Panc1 (cell line): Measurements from ENCODE around the gene ELOVL2. TPM values are rescaled to one million over a fixed set of nuclear protein-coding genes. Genes with fewer than 3 reads are reported as not detected.

Source experiments
- ATAC-seq: fragments of 200-7000 bp; cut with Tn5 transposase; 2 replicates; pipeline ENCODE4 v1.9.1; 2020; ENCODE audit warnings: mild to moderate bottlenecking, moderate library complexity
- BruUV-seq: library from RNA; stranded (reverse); fragments of 400-500 nt; replicated peaks from 2 replicates; lab custom pipeline; 2021; lab: Mats Ljungman, UMichigan
- CTCF ChIA-PET: fragments of 300-600 bp; sonication (Branson Sonifier 250); formaldehyde crosslinking; loops from one replicate; lab custom pipeline; 2022; ENCODE audit warnings: antibody characterized with exemption; lab: Charles Lee
- POLR2A ChIA-PET: fragments of 300-600 bp; sonication (Branson Sonifier 250); formaldehyde crosslinking; loops from one replicate; lab custom pipeline; 2022; ENCODE audit warnings: antibody characterized with exemption; lab: Charles Lee
- DNase-seq: peaks from one replicate; pipeline ENCODE4 v3.0.0-alpha.2; 2010; ENCODE audit warnings: low read depth, low spot score
- H3K27ac ChIP-seq: 2 replicates; pipeline ENCODE4 v1.5.1; 2011; ENCODE audit warnings: mild to moderate bottlenecking, low read length, inconsistent platforms
- H3K27me3 ChIP-seq: fragments of 200-500 bp; sonication (Bioruptor generic); 2 replicates; pipeline ENCODE4 v1.6.0; 2014; ENCODE audit warnings: low read length, inconsistent platforms; ENCODE audit not compliant: control insufficient read depth, insufficient read depth
- H3K36me3 ChIP-seq: fragments of 200-500 bp; sonication (Bioruptor generic); 2 replicates; pipeline ENCODE4 v1.5.1; 2014; ENCODE audit warnings: inconsistent platforms, mild to moderate bottlenecking, low read length, moderate library complexity; ENCODE audit not compliant: control insufficient read depth, insufficient read depth
- H3K4me1 ChIP-seq: 2 replicates; pipeline ENCODE4 v1.5.1; 2011; ENCODE audit warnings: inconsistent platforms, mild to moderate bottlenecking, low read length, moderate library complexity; ENCODE audit not compliant: control insufficient read depth, insufficient read depth
- H3K4me3 ChIP-seq, 2 experiments: 2 replicates each; pipeline ENCODE4 v1.5.1; 2011 to 2012; ENCODE audit warnings: low read depth in 2 of 2, low read length in 2 of 2, mild to moderate bottlenecking in 2 of 2, inconsistent platforms in 1 of 2, moderate library complexity in 1 of 2
- H3K9me3 ChIP-seq: fragments of 200-500 bp; sonication (Bioruptor generic); 2 replicates; pipeline ENCODE4 v1.5.1; 2014; ENCODE audit warnings: low read depth, mild to moderate bottlenecking, inconsistent platforms, low read length, moderate library complexity; ENCODE audit not compliant: control insufficient read depth, insufficient read depth
- POLR2AphosphoS5 ChIP-seq: IDR thresholded peaks from 2 replicates; pipeline ENCODE4 v1.6.1; 2012; ENCODE audit warnings: mild to moderate bottlenecking, low read depth, low read length, moderate library complexity
- SIN3A ChIP-seq: IDR thresholded peaks from 2 replicates; pipeline ENCODE4 v1.6.1; 2012; ENCODE audit warnings: low read depth, mild to moderate bottlenecking, low read length, moderate library complexity, borderline replicate concordance; ENCODE audit not compliant: insufficient read depth
- TCF7L2 ChIP-seq: IDR thresholded peaks from 2 replicates; pipeline ENCODE4 v1.6.1; 2011; ENCODE audit warnings: mild to moderate bottlenecking, low read depth, low read length, inconsistent platforms
- in situ Hi-C: cut with HindIII; loops from 2 replicates; pipeline ENCODE4 v1.10.0; 2016; ENCODE audit warnings: low sequenced_read_pairs, low pct_unique_long_range_greater_than_20kb
- intact Hi-C: fragments of 100-400 bp; cut with micrococcal nuclease; formaldehyde crosslinking; loops from one replicate; pipeline ENCODE4 v1.10.0; 2022; ENCODE audit not compliant: unreplicated experiment
- total RNA-seq: library from RNA; stranded (reverse); gene quantifications from one replicate; pipeline ENCODE4 v1.2.1, GENCODE V29; 2021; ENCODE audit not compliant: unreplicated experiment
- TF ChIP-seq, protein P1 (sequence below): fragments of 450-650 bp; IDR thresholded peaks from 2 replicates; pipeline ENCODE4 v1.5.1; 2017; ENCODE audit warnings: mild to moderate bottlenecking
- TF ChIP-seq, protein P2 (sequence below), 2 experiments: IDR thresholded peaks; 2 replicates each; pipeline ENCODE4 v1.6.1; 2011 to 2012; ENCODE audit warnings: low read depth in 2 of 2, control low read depth in 1 of 2, low read length in 1 of 2, mild to moderate bottlenecking in 1 of 2, moderate library complexity in 1 of 2; ENCODE audit not compliant: insufficient read depth in 1 of 2

Gene ELOVL2
- total RNA-seq, 1 experiment from 2014 or later, result 27.8 TPM

DNA sequence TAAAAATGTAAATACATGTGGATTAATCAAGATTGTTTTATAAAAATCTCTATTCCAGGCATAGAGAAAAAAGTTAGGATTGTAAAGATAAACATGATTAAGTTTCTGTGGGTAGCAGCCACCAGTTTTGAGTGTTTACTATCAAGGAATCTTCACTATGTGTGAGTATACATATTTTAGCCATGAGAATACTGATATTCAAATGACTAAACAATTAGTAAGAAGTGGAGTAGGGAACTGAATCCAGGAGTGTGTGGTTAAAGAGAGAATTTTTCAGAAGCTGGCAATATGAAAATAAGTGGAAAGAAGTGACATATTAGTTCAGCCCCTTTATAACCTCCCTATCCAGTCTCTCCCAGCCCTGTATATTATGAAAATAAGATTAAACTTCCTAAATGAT, 10.3 kb downstream of the ELOVL2 start:
- intact Hi-C loops (no loop called here), in situ Hi-C loops (no loop called here)
- H3K4me3 ChIP-seq, result no peak overlapping the region
- TF ChIP-seq SIN3A, result no peak
- H3K27ac ChIP-seq, result no peak overlapping the region
- DNase-seq (no peak), ATAC-seq (peak; percentile 73)
- POLR2A ChIA-PET, result interaction anchor here (0.7 kb wide), 1 partner anchor 22 kb away, joined by 4 read pairs; no protein-coding TSS in a partner anchor
- BruUV-seq, result no TSS peak
- CTCF ChIA-PET, result no interaction called here
- no peaks in the 10 kb centered on the region for H3K9me3 ChIP-seq
- no peaks in the 10 kb centered on the region for H3K27me3 ChIP-seq
- peaks cover 22% of the 10 kb centered on the region for H3K4me1 ChIP-seq
- no peaks in the 10 kb centered on the region for H3K36me3 ChIP-seq

DNA sequence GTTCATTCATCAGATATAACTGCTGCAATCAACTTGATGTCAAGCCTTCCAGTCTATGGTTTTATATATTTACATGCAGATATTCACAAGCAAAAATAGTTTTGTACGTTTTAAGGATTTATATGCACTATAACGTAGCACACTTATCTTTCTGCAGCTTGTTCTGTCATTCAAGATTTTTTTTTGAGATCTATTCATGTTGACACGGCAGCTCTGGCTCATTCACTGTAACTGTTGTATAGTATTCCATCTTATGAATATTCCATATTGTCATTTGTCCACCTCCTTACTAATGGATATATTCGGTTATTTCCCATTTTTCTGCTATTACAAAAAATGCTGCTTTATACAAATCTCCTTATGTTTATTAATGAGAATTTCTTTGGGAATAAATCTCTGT, 13.2 kb downstream of the ELOVL2 start:
- intact Hi-C loops (no loop called here), in situ Hi-C loops (no loop called here)
- ATAC-seq, result no peak
- no peak for DNase-seq
- ChIA-PET POLR2A (no interaction called here), CTCF (no interaction called here)
- TF ChIP-seq TCF7L2 (no peak), SIN3A (no peak), POLR2AphosphoS5 (no peak)
- TF ChIP-seq, protein P1, sequence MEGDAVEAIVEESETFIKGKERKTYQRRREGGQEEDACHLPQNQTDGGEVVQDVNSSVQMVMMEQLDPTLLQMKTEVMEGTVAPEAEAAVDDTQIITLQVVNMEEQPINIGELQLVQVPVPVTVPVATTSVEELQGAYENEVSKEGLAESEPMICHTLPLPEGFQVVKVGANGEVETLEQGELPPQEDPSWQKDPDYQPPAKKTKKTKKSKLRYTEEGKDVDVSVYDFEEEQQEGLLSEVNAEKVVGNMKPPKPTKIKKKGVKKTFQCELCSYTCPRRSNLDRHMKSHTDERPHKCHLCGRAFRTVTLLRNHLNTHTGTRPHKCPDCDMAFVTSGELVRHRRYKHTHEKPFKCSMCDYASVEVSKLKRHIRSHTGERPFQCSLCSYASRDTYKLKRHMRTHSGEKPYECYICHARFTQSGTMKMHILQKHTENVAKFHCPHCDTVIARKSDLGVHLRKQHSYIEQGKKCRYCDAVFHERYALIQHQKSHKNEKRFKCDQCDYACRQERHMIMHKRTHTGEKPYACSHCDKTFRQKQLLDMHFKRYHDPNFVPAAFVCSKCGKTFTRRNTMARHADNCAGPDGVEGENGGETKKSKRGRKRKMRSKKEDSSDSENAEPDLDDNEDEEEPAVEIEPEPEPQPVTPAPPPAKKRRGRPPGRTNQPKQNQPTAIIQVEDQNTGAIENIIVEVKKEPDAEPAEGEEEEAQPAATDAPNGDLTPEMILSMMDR, result no peak
- TF ChIP-seq, protein P2, sequence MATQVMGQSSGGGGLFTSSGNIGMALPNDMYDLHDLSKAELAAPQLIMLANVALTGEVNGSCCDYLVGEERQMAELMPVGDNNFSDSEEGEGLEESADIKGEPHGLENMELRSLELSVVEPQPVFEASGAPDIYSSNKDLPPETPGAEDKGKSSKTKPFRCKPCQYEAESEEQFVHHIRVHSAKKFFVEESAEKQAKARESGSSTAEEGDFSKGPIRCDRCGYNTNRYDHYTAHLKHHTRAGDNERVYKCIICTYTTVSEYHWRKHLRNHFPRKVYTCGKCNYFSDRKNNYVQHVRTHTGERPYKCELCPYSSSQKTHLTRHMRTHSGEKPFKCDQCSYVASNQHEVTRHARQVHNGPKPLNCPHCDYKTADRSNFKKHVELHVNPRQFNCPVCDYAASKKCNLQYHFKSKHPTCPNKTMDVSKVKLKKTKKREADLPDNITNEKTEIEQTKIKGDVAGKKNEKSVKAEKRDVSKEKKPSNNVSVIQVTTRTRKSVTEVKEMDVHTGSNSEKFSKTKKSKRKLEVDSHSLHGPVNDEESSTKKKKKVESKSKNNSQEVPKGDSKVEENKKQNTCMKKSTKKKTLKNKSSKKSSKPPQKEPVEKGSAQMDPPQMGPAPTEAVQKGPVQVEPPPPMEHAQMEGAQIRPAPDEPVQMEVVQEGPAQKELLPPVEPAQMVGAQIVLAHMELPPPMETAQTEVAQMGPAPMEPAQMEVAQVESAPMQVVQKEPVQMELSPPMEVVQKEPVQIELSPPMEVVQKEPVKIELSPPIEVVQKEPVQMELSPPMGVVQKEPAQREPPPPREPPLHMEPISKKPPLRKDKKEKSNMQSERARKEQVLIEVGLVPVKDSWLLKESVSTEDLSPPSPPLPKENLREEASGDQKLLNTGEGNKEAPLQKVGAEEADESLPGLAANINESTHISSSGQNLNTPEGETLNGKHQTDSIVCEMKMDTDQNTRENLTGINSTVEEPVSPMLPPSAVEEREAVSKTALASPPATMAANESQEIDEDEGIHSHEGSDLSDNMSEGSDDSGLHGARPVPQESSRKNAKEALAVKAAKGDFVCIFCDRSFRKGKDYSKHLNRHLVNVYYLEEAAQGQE (IDR thresholded peaks at IDR 0.05; ENCODE audit: insufficient read depth in 1 of 2, low read depth in 2 of 2, low read length in 1 of 2), result no peak
- no peak overlapping the region for H3K4me3 ChIP-seq
- peaks cover 28% of the 10 kb centered on the region for H3K4me1 ChIP-seq
- no TSS peak for BruUV-seq
- H3K9me3 ChIP-seq, result no peaks in the 10 kb centered on the region
- no peaks in the 10 kb centered on the region for H3K36me3 ChIP-seq
- no peak overlapping the region for H3K27ac ChIP-seq
- no peaks in the 10 kb centered on the region for H3K27me3 ChIP-seq

DNA sequence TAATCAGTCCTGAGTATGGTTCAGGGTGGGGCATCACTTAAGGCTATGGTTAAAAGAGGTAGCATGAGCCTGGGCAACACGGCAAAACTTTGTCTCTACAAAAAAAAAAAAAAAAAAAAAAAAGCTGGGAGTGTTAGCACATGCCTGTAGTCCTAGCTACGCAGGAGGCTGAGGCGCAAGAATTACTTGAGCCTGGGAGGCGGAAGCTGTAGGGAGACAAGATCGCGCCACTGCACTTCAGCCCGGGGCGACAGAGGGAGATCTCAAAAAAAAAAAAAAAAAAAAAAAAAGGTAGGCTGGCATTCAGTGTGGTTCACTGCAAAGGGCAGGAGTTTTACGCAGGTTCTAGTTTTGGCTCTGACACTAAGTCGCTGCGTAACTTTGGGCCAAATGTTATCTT, 15.1 kb downstream of the ELOVL2 start:
- no TSS peak for BruUV-seq
- ChIA-PET POLR2A (no interaction called here), CTCF (no interaction called here)
- TF ChIP-seq, protein P2 (IDR thresholded peaks at IDR 0.05; ENCODE audit: insufficient read depth in 1 of 2, low read depth in 2 of 2, low read length in 1 of 2), result no peak
- no peak for TF ChIP-seq SIN3A
- no peak for TF ChIP-seq TCF7L2
- TF ChIP-seq POLR2AphosphoS5, result no peak
- TF ChIP-seq, protein P1, result no peak
- DNase-seq (no peak), ATAC-seq (no peak)
- no peaks in the 10 kb centered on the region for H3K9me3 ChIP-seq
- H3K36me3 ChIP-seq, result no peaks in the 10 kb centered on the region
- in situ Hi-C loops, result no loop called here
- no peak overlapping the region for H3K4me3 ChIP-seq
- intact Hi-C loops, result no loop called here
- peaks cover 31% of the 10 kb centered on the region for H3K4me1 ChIP-seq
- no peaks in the 10 kb centered on the region for H3K27me3 ChIP-seq
- H3K27ac ChIP-seq, result no peak overlapping the region
